Prostate gland (tissue), 2 donors: Measurements from ENCODE around the gene ERMP1.

Experiments
- POLR2A ChIP-seq: fragments of 450-650 bp; IDR thresholded peaks from one replicate; pipeline ENCODE4 v1.6.1; 2016; ENCODE audit warnings: antibody characterized with exemption, mild to moderate bottlenecking
- TF ChIP-seq, protein P1 (sequence below), 4 experiments: fragments of 200-600 bp in 2 of 4; fragments of 450-650 bp in 2 of 4; sonication (generic) in 2 of 4; IDR thresholded peaks; 1 replicate in 3 of 4; 2 replicates in 1 of 4; pipeline ENCODE4 v1.5.1; 2016 to 2019; ENCODE audit warnings: antibody characterized with exemption in 4 of 4, mild to moderate bottlenecking in 2 of 4, moderate library complexity in 2 of 4

GRCh38 chr9:5813824-5814223, 19.1 kb downstream of the ERMP1 start:
- TF ChIP-seq, protein P1, sequence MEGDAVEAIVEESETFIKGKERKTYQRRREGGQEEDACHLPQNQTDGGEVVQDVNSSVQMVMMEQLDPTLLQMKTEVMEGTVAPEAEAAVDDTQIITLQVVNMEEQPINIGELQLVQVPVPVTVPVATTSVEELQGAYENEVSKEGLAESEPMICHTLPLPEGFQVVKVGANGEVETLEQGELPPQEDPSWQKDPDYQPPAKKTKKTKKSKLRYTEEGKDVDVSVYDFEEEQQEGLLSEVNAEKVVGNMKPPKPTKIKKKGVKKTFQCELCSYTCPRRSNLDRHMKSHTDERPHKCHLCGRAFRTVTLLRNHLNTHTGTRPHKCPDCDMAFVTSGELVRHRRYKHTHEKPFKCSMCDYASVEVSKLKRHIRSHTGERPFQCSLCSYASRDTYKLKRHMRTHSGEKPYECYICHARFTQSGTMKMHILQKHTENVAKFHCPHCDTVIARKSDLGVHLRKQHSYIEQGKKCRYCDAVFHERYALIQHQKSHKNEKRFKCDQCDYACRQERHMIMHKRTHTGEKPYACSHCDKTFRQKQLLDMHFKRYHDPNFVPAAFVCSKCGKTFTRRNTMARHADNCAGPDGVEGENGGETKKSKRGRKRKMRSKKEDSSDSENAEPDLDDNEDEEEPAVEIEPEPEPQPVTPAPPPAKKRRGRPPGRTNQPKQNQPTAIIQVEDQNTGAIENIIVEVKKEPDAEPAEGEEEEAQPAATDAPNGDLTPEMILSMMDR (IDR thresholded peaks at IDR 0.05), result no peak
- TF ChIP-seq POLR2A, result no peak
